Measurements from ENCODE around the gene JAK1.
"Not testable (repeated sequence)": the region's sequence is repeated elsewhere in the genome, so short reads cannot be mapped to it uniquely, and the experiment has no call there.

The JAK1 gene

GRCh38 chr1:64920941-64921589 is 45.3 kb downstream of the JAK1 start:
- no peak for DNase-seq (ENCODE audit: low spot score)

- not testable (repeated sequence) for DNase-seq (ENCODE audit: low spot score)
These were observed 47.2 kb downstream of the JAK1 start for GRCh38 chr1:64919120-64919519.

- DNase-seq (ENCODE audit: low spot score), result no peak
These were observed 48.4 kb downstream of the JAK1 start for GRCh38 chr1:64917907-64918306.

- no peak for DNase-seq (ENCODE audit: low spot score)
These were observed 49.0 kb downstream of the JAK1 start for GRCh38 chr1:64917328-64917861.

- no peak for DNase-seq (ENCODE audit: low spot score)
These were observed 50.7 kb downstream of the JAK1 start for GRCh38 chr1:64915381-64916274.

- DNase-seq (ENCODE audit: low spot score), result no peak
These were observed 52.9 kb downstream of the JAK1 start for GRCh38 chr1:64913361-64914015.

GRCh38 chr1:64912191-64912590 is 54.2 kb downstream of the JAK1 start:
- DNase-seq (ENCODE audit: low spot score), result no peak

- DNase-seq (ENCODE audit: low spot score), result no peak
These were observed 55.0 kb downstream of the JAK1 start for GRCh38 chr1:64911326-64911725.

- DNase-seq (ENCODE audit: low spot score), result no peak
These were observed 57.3 kb downstream of the JAK1 start for GRCh38 chr1:64909031-64909430.

- DNase-seq (ENCODE audit: low spot score), result no peak
These were observed 57.8 kb downstream of the JAK1 start for GRCh38 chr1:64908575-64908974.

- DNase-seq (ENCODE audit: low spot score), result no peak
These were observed 59.9 kb downstream of the JAK1 start for GRCh38 chr1:64906447-64906846.

- DNase-seq (ENCODE audit: low spot score), result no peak
These were observed 62.8 kb downstream of the JAK1 start for GRCh38 chr1:64903593-64903992.

- DNase-seq (ENCODE audit: low spot score), result no peak
These were observed 64.7 kb downstream of the JAK1 start for GRCh38 chr1:64901663-64902062.

- no peak for DNase-seq (ENCODE audit: low spot score)
These were observed 65.4 kb downstream of the JAK1 start for GRCh38 chr1:64900916-64901315.

- DNase-seq (ENCODE audit: low spot score), result peak; percentile 51
These were observed 68.1 kb downstream of the JAK1 start for GRCh38 chr1:64898107-64898861.

- no peak for DNase-seq (ENCODE audit: low spot score)
These were observed 69.8 kb downstream of the JAK1 start for GRCh38 chr1:64896551-64896950.

- no peak for DNase-seq (ENCODE audit: low spot score)
These were observed 70.8 kb downstream of the JAK1 start for GRCh38 chr1:64895500-64895899.

GRCh38 chr1:64894438-64895196 is 71.7 kb downstream of the JAK1 start:
- no peak for DNase-seq (ENCODE audit: low spot score)

GRCh38 chr1:64893921-64894320 is 72.4 kb downstream of the JAK1 start:
- no peak for DNase-seq (ENCODE audit: low spot score)

GRCh38 chr1:64892576-64893573 is 73.5 kb downstream of the JAK1 start:
- DNase-seq (ENCODE audit: low spot score), result no peak

All from CD4-positive, alpha-beta T cell treated with Interleukin-2 at 100 ng/mL for 4 hours (primary cell).